ENCODE results near the gene DGKG. TPM values are rescaled to one million over a fixed set of nuclear protein-coding genes. Genes with fewer than 3 reads are reported as not detected.

Gene DGKG
- total RNA-seq, 3 donors from 2014 or later: 0.80 to 6.7 (median 0.96) TPM

DNA sequence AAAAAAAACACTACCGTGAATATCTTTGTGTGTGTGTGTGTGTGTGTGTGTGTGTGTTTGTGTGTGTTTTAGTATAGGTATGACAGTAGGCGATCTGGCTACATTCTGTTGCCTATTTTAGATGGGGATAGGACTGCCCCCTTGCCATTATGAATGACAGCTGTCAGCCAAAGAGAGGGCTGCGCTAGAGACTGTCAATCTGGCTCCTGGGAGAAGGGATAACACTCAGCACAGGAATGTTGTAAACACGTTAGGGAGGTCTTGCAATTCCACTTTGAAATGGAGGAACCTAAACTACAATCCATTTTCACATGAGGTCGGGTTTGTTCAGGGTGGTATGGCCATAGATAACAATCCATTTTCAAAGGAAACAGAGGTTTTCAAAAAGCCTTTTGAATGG is 239.0 kb downstream of the DGKG start:
- H3K9me3 ChIP-seq: no peaks in the 10 kb centered on the region

DNA sequence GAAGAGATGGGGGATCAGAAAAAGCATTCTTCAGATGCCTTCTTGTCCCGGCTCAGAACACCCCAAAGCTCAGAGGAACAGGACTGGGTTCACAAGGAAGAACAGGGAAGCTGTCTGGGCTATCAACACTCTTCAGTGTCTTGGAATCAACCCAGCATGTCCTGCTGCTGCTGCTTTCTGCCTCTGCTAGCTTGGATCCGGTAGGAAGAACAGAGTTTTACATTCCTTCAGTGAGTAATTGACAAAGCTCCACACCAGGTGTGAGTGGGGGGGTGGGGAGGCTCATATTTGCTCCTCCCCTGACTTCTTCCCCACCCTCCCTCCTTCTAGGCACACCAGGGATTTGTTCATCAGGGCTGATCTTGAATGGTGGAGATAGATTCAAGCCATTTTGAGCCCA is 240.1 kb downstream of the DGKG start:
- Histone ChIP-seq H3K4me3 (no peak overlapping the region), H3K9me3 (no peaks in the 10 kb centered on the region), H3K4me1 (ENCODE audit: low read depth) (no peaks in the 10 kb centered on the region), H3K36me3 (ENCODE audit: low read depth) (no peaks in the 10 kb centered on the region)
- TF ChIP-seq, protein P1, sequence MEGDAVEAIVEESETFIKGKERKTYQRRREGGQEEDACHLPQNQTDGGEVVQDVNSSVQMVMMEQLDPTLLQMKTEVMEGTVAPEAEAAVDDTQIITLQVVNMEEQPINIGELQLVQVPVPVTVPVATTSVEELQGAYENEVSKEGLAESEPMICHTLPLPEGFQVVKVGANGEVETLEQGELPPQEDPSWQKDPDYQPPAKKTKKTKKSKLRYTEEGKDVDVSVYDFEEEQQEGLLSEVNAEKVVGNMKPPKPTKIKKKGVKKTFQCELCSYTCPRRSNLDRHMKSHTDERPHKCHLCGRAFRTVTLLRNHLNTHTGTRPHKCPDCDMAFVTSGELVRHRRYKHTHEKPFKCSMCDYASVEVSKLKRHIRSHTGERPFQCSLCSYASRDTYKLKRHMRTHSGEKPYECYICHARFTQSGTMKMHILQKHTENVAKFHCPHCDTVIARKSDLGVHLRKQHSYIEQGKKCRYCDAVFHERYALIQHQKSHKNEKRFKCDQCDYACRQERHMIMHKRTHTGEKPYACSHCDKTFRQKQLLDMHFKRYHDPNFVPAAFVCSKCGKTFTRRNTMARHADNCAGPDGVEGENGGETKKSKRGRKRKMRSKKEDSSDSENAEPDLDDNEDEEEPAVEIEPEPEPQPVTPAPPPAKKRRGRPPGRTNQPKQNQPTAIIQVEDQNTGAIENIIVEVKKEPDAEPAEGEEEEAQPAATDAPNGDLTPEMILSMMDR (IDR thresholded peaks at IDR 0.05): no peak
- no peak for ATAC-seq
- intact Hi-C loops (cut with DNase I, micrococcal nuclease): no loop called here
- no peak for DNase-seq

More for the DNA sequence above, 239.0 kb downstream of the DGKG start:
- intact Hi-C loops (cut with DNase I, micrococcal nuclease): no loop called here
- no peak for DNase-seq
- ATAC-seq: no peak
- no peak overlapping the region for H3K4me3 ChIP-seq
- H3K36me3 ChIP-seq (ENCODE audit: low read depth): no peaks in the 10 kb centered on the region
- TF ChIP-seq, protein P1 (IDR thresholded peaks at IDR 0.05): no peak
- no peaks in the 10 kb centered on the region for H3K4me1 ChIP-seq (ENCODE audit: low read depth)

DNA sequence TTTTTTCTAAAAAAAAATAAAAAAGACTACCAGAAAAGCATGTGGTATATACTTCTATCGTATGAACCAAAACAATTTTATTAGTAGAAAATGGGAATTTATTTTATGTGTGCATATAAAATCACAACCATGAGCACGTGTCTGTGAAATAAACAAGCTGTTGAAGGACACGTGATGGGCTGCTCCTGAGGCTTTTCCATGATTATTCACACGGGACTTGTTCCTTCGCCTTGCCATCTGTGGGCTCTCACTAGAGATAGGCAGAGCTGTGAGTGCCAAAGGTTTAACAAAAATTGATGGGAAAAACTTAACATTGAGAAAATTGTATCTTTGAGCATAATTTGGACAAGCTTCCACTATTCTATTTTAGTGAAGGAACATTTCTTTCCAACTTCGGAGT is 240.8 kb downstream of the DGKG start:
- no peak overlapping the region for H3K4me3 ChIP-seq
- no peaks in the 10 kb centered on the region for H3K9me3 ChIP-seq
- TF ChIP-seq, protein P1 (IDR thresholded peaks at IDR 0.05): no peak
- ATAC-seq: no peak
- no peak for DNase-seq
- intact Hi-C loops (cut with DNase I, micrococcal nuclease): no loop called here
- H3K36me3 ChIP-seq (ENCODE audit: low read depth): no peaks in the 10 kb centered on the region
- H3K4me1 ChIP-seq (ENCODE audit: low read depth): no peaks in the 10 kb centered on the region

DNA sequence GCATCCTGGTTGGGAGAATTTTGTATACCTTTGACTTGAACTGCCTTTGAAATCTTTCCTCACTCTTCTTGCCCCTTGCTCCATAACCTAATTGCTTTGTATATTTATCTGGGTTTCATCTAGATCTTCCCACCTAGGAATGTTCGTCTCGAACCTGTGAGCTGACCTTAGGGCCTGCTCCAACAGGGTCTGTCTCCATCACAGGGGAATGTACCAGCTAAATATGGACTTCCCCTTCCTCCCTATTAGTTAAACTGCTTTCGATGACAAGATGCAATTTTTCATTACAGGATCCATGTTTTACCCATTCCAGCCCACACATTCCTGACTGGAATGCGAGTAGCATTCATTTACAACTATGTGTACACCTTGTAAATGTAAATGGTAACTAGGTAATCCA is 242.5 kb downstream of the DGKG start:
- TF ChIP-seq, protein P1 (IDR thresholded peaks at IDR 0.05): no peak
- intact Hi-C loops (cut with DNase I, micrococcal nuclease): no loop called here
- no peak for DNase-seq
- no peaks in the 10 kb centered on the region for H3K4me1 ChIP-seq (ENCODE audit: low read depth)
- no peak for ATAC-seq
- H3K4me3 ChIP-seq: no peak overlapping the region
- H3K9me3 ChIP-seq: no peaks in the 10 kb centered on the region
- H3K36me3 ChIP-seq (ENCODE audit: low read depth): no peaks in the 10 kb centered on the region

DNA sequence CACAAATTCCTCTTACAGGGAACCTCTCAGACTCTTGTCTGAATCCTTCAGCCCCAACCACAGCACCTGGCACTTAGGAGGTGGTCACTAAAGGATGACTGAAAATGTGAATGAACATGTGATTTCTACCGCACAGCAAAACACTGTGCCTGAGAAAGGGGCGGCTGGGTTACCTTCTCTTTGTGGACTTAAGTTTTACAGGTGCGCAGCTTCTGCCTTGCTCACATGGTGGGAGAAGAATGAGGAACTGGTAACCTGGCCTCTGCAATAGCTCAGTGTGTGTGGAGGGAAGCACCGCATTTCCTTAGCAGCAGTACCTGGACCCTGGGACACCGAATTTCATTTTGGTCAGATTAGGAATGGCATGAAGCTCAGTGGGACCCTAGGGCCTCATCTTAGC is 243.3 kb downstream of the DGKG start:
- DNase-seq (no peak), ATAC-seq (no peak)
- H3K36me3 ChIP-seq (ENCODE audit: low read depth): no peaks in the 10 kb centered on the region
- no peaks in the 10 kb centered on the region for H3K9me3 ChIP-seq
- intact Hi-C loops (cut with DNase I, micrococcal nuclease): no loop called here
- H3K4me1 ChIP-seq (ENCODE audit: low read depth): no peaks in the 10 kb centered on the region
- TF ChIP-seq, protein P1 (IDR thresholded peaks at IDR 0.05): no peak
- no peak overlapping the region for H3K4me3 ChIP-seq

DNA sequence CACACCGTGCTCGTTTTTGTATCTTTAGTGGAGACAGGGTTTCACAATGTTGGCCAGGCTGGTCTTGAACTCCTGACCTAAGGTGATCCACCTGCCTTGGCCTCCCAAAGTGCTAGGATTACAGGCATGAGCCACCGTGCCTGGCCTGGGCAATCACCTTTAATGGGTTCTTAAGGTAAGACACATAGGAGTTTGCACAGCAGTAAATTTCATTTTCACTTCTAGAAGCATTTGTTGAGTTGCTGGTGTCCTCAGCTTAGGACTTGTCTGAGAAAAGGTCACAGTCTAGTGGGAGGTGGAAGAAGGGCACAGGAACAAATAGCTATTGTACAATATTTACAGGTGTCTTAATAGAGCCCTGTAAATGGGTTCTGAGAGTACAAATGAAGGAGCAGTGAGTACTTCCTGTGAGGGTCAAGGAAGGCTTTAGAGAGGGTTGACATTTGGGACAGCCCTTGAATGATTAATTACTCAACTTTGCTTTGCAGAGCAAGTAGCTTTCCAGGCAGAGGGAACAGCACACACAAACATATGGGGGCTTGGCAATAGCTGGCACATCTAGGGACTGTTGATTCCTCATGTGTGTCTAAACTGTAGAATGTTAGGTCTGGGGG is 244.4 kb downstream of the DGKG start:
- no peaks in the 10 kb centered on the region for H3K4me1 ChIP-seq (ENCODE audit: low read depth)
- no peaks in the 10 kb centered on the region for H3K9me3 ChIP-seq
- no peak overlapping the region for H3K4me3 ChIP-seq
- TF ChIP-seq, protein P1 (IDR thresholded peaks at IDR 0.05): no peak
- no peaks in the 10 kb centered on the region for H3K36me3 ChIP-seq (ENCODE audit: low read depth)
- no peak for ATAC-seq
- intact Hi-C loops (cut with DNase I, micrococcal nuclease): no loop called here
- no peak for DNase-seq
